ENCODE data around the gene CNTN5.

CNTN5 gene

GRCh38 chr11:99489581-99489980, 468.8 kb downstream of the CNTN5 start:
- no peak for TF ChIP-seq CTCF (IDR thresholded peaks at IDR 0.05; ENCODE audit: low read depth, low read length)
- DNase-seq (ENCODE audit: extremely low read depth, low read depth): no peak

- no peak for TF ChIP-seq CTCF (IDR thresholded peaks at IDR 0.05; ENCODE audit: low read depth, low read length)
- no peak for DNase-seq (ENCODE audit: extremely low read depth, low read depth)
Measured at GRCh38 chr11:99494065-99494464, 473.3 kb downstream of the CNTN5 start.

- DNase-seq (ENCODE audit: extremely low read depth, low read depth): no peak
- no peak for TF ChIP-seq CTCF (IDR thresholded peaks at IDR 0.05; ENCODE audit: low read depth, low read length)
Measured at GRCh38 chr11:99501655-99502054, 480.9 kb downstream of the CNTN5 start.

GRCh38 chr11:99505316-99505715, 484.6 kb downstream of the CNTN5 start:
- TF ChIP-seq CTCF (IDR thresholded peaks at IDR 0.05; ENCODE audit: low read depth, low read length): no peak
- no peak for DNase-seq (ENCODE audit: extremely low read depth, low read depth)

- DNase-seq (ENCODE audit: extremely low read depth, low read depth): no peak
- TF ChIP-seq CTCF (IDR thresholded peaks at IDR 0.05; ENCODE audit: low read depth, low read length): no peak
Measured at GRCh38 chr11:99505831-99506230, 485.1 kb downstream of the CNTN5 start.

GRCh38 chr11:99509863-99510262, 489.1 kb downstream of the CNTN5 start:
- DNase-seq (ENCODE audit: extremely low read depth, low read depth): no peak
- no peak for TF ChIP-seq CTCF (IDR thresholded peaks at IDR 0.05; ENCODE audit: low read depth, low read length)

- no peak for DNase-seq (ENCODE audit: extremely low read depth, low read depth)
- no peak for TF ChIP-seq CTCF (IDR thresholded peaks at IDR 0.05; ENCODE audit: low read depth, low read length)
Measured at GRCh38 chr11:99513368-99513767, 492.6 kb downstream of the CNTN5 start.
